T-helper 1 cell treated with Interleukin-12 subunit alpha and Interleukin-12 subunit beta and Interleukin-4 antibody, amounts not matched to agents 30 ng/mL and 1 ng/mL, for 36 hours (primary cell): Measurements from ENCODE around the gene CDC25B. TPM values are rescaled to one million over a fixed set of nuclear protein-coding genes. Genes with fewer than 3 reads are reported as not detected.

Experiments used
- intact Hi-C: fragments of 100-400 bp; cut with micrococcal nuclease; formaldehyde crosslinking; loops from one replicate; pipeline ENCODE4 v1.15.1; 2024
- total RNA-seq: library from RNA; stranded (reverse); gene quantifications from 2 replicates; pipeline ENCODE4 v1.2.3, GENCODE V29; 2022

The CDC25B gene
- total RNA-seq, 1 donor from 2014 or later = 290 TPM

GRCh38 chr20:3801846-3802245 is 5.7 kb downstream of the CDC25B start:
- intact Hi-C loops = no loop called here

- intact Hi-C loops = no loop called here
Observed at GRCh38 chr20:3802524-3803239, 6.6 kb downstream of the CDC25B start.

GRCh38 chr20:3803289-3803688 is 7.2 kb downstream of the CDC25B start:
- intact Hi-C loops = no loop called here

- intact Hi-C loops = no loop called here
Observed at GRCh38 chr20:3803854-3804253, 7.7 kb downstream of the CDC25B start.

DNA sequence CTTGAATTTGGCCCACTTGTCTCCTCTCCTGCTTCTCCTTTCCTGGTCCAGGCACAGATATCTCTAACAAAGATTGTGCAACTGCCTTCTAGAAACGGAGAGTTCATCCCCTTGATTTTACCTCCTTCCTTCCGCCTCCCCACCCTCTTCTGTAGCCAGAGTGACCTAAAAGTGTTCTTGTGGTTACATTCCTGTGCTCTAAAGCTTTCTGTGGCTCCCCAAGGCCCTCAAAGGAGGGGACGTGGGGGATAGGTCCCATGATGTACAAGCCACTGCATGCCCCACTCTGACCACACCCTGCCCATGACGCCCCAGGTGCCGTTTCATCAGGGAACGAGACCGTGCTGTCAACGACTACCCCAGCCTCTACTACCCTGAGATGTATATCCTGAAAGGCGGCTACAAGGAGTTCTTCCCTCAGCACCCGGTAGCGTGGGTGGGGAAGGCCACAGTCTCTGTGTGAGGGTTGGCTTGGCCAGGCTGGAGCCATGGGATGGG is 8.2 kb downstream of the CDC25B start:
- intact Hi-C loops = no loop called here

GRCh38 chr20:3804781-3805180 is 8.7 kb downstream of the CDC25B start:
- intact Hi-C loops = no loop called here

DNA sequence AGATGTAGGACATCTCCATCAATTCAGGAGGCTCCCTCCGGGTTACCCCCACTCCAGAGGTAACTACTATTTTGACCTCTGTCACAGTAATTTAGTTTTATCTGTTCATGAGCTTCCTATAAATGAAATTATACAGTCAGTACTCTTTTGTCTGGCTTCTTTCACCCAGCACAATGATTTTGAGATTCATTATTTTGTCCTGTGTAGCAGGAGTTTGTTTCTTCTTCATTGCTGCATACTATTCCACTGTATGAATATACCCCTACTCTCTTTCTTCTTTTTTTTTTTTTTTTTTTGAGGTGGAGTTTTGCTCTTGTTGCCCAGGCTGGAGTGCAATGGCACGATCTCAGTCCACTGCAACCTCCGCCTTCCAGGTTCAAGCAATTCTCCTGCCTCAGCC is 12.4 kb downstream of the CDC25B start:
- intact Hi-C loops = no loop called here

- intact Hi-C loops = loop anchor here (1.0 to 5.0 kb wide), 6 partner anchors 9 to 226 kb away; partner anchors contain the start of genes AP5S1, CDC25B, MAVS and PANK2
Observed at GRCh38 chr20:3811467-3812258, 15.6 kb downstream of the CDC25B start.

- intact Hi-C loops = loop anchor here (5.0 kb wide), 2 partner anchors 35 to 225 kb away; partner anchors contain the start of gene MAVS
Observed at GRCh38 chr20:3812259-3812681, 16.2 kb downstream of the CDC25B start.

DNA sequence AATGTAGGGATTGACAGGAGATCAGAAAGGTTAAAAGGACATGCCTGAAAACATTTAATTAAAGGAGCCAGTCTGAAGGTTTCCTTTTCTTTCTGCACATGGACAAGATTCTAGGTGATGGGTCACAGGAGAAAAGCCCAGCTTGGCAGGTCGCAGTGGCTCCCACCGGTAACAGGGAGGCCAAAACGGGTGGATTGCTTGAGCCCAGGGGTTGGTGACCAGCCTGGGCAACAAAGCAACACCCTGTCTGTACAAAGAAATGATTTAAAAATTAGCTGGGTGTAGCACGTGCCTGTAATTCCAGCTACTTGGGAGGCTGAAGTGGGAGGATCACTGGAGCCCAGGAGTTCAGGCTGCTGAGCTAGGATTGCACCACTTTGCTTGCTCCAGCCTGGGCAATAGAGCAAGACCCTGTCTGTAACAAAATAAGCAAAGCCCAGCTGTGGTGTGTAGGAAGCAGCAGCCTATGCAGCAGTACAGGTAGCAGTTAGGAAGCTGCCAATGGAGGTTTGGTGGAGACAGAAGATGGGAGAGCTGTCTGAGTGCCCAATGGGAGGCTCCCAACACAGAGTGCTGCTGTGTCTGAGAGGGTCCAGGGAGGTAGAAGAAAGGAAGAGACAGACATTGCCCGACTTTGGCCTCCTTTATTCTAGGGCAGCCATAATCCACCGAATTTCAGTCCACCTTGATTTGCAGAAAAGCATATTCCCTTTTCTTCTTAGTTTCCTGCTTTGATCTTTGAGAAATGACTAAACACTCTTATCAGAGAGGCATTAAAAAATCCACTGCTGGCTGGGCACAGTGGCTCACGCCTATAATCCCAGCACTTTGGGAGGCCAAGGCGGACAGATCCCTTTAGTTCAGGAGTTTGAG is 17.1 kb downstream of the CDC25B start:
- intact Hi-C loops = loop anchor here (5.0 kb wide), 2 partner anchors 34 to 224 kb away; partner anchors contain the start of gene MAVS

GRCh38 chr20:3813848-3814581 is 17.9 kb downstream of the CDC25B start:
- intact Hi-C loops = loop anchor here (5.0 kb wide), 2 partner anchors 33 to 223 kb away; partner anchors contain the start of gene MAVS

DNA sequence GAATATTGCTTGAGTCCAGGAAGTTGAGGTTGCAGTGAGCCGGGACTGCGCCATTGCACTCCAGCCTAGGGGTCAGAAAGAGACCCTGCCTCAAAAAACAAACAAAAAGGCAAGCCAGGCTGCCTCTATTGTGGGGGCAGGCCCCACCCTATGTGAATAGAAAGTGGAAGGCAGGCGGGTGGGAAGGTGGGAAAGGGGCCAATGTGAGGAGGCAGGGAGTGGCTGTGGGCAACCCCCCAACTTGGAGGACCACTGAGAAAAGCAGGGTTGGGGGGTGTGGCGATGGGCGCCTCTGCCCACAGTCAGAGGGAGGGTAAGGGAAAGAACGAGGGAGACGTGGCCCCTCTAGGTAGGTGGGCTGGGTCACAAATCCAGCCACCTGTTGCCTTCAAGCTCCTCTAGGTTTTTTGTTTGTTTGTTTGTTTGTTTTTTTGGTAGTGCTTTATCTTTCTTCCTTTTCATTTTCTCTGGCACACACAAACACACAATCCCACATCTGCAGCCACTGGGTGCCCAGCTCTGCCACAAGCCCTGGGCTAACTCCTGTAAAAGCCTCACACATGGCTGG is 18.9 kb downstream of the CDC25B start:
- intact Hi-C loops = loop anchor here (5.0 kb wide), 2 partner anchors 32 to 222 kb away; partner anchors contain the start of gene MAVS

GRCh38 chr20:3815703-3816315 is 19.7 kb downstream of the CDC25B start:
- intact Hi-C loops = no loop called here

- intact Hi-C loops = no loop called here
Observed at GRCh38 chr20:3818155-3819151, 22.3 kb downstream of the CDC25B start.

- intact Hi-C loops = loop anchor here (1.0 to 5.0 kb wide), 13 partner anchors 8 to 411 kb away; partner anchors contain the start of genes ADISSP, CDC25B, CENPB and MAVS
Observed at GRCh38 chr20:3819411-3820047, 23.4 kb downstream of the CDC25B start.

DNA sequence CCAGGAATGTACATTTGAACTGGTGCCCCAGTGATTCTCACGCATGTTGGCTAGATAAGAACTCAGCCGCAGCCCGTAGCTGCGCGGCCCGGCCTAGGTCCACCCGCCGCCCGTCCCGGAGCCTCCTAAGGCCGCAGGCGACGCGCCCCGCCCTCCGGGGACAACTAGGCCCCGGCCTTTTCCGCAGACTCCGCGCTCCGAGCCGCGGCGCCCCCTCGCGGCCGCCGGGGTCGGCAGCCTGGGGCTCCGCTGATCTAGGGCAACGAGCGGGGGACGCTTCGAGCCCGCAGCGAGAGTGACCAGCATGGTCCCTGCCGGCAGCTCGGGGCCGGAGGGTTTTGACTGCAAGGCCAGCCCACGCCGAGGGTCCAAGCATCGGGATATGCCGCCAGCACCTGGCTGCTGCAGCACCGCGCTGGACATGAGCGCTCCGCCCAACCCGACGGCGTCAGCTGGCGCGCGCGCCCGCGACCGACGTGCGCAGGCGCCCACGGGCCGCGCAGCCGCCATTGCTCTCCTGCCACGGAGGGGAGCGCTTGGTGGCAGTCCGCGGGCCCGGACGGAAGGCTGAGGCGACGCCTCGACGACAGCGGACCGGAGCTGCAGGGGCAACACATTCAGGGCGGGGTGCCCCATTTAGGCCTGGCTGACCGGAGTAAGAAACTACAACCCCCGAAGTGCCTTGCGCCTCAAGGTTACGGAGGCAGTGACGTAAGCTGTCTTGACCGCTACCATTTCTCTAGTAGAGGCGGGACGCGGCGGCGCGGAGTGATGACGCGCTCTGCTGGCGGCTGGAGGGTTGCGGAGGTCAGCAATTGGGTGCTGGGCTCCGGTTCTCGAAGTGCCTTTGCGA is 24.2 kb downstream of the CDC25B start, which contains the start of gene AP5S1:
Gene AP5S1 (plus strand): TSS at position 500 of the 853 bp plus-strand sequence. CDS start 1,571 bp downstream, outside the sequence.
- intact Hi-C loops = loop anchor here (1.0 to 5.0 kb wide), 13 partner anchors 9 to 411 kb away; partner anchors contain the start of genes ADISSP, CDC25B, CENPB and MAVS
